DMS53 treated with DMSO at 0.1 percent for 48 hours (cell line): ENCODE data around the gene LRTM2.
"Not testable (repeated sequence)": the region's sequence is repeated elsewhere in the genome, so short reads cannot be mapped to it uniquely, and the experiment has no call there.

Source experiments
- DNase-seq: peaks from one replicate; lab custom pipeline; 2025; ENCODE audit not compliant: unreplicated experiment; lab: John Stamatoyannopoulos, UW

LRTM2 gene

GRCh38 chr12:1811281-1811947 lies 9.0 kb upstream of the LRTM2 start:
- no peak for DNase-seq

GRCh38 chr12:1811948-1812291 lies 8.4 kb upstream of the LRTM2 start:
- DNase-seq = no peak

- DNase-seq = no peak
Observed at GRCh38 chr12:1812650-1813302, 7.6 kb upstream of the LRTM2 start.

- no peak for DNase-seq
Observed at GRCh38 chr12:1814266-1814665, 6.1 kb upstream of the LRTM2 start.

GRCh38 chr12:1815108-1815507 lies 5.3 kb upstream of the LRTM2 start:
- no peak for DNase-seq

- DNase-seq = no peak
Observed at GRCh38 chr12:1815814-1816729, 4.3 kb upstream of the LRTM2 start.

- DNase-seq = no peak
Observed at GRCh38 chr12:1816730-1817348, 3.5 kb upstream of the LRTM2 start.

GRCh38 chr12:1817928-1818327 lies 2.4 kb upstream of the LRTM2 start:
- not testable (repeated sequence) for DNase-seq

GRCh38 chr12:1819050-1819449 lies 1.3 kb upstream of the LRTM2 start:
- DNase-seq = no peak

GRCh38 chr12:1819571-1819970 lies 794 bp upstream of the LRTM2 start:
- no peak for DNase-seq

GRCh38 chr12:1820896-1821291 lies 529 bp downstream of the LRTM2 start:
- no peak for DNase-seq

- DNase-seq = no peak
Observed at GRCh38 chr12:1821805-1822204, 1.4 kb downstream of the LRTM2 start.

GRCh38 chr12:1822699-1823098 lies 2.3 kb downstream of the LRTM2 start:
- no peak for DNase-seq

- no peak for DNase-seq
Observed at GRCh38 chr12:1823237-1823636, 2.9 kb downstream of the LRTM2 start.

GRCh38 chr12:1825382-1826102 lies 5.2 kb downstream of the LRTM2 start:
- DNase-seq = no peak

GRCh38 chr12:1826401-1826800 lies 6.0 kb downstream of the LRTM2 start:
- DNase-seq = no peak

- no peak for DNase-seq
Observed at GRCh38 chr12:1826867-1827705, 6.7 kb downstream of the LRTM2 start.

GRCh38 chr12:1827826-1828805 lies 7.8 kb downstream of the LRTM2 start:
- no peak for DNase-seq

GRCh38 chr12:1828856-1829255 lies 8.5 kb downstream of the LRTM2 start:
- no peak for DNase-seq
